ENCODE data around the gene C10orf67.

GRCh38 chr10:23383637-23384036 lies 39.0 kb upstream of the C10orf67 start:
- TF ChIP-seq, protein P1, sequence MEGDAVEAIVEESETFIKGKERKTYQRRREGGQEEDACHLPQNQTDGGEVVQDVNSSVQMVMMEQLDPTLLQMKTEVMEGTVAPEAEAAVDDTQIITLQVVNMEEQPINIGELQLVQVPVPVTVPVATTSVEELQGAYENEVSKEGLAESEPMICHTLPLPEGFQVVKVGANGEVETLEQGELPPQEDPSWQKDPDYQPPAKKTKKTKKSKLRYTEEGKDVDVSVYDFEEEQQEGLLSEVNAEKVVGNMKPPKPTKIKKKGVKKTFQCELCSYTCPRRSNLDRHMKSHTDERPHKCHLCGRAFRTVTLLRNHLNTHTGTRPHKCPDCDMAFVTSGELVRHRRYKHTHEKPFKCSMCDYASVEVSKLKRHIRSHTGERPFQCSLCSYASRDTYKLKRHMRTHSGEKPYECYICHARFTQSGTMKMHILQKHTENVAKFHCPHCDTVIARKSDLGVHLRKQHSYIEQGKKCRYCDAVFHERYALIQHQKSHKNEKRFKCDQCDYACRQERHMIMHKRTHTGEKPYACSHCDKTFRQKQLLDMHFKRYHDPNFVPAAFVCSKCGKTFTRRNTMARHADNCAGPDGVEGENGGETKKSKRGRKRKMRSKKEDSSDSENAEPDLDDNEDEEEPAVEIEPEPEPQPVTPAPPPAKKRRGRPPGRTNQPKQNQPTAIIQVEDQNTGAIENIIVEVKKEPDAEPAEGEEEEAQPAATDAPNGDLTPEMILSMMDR (IDR thresholded peaks at IDR 0.05; ENCODE audit: low read depth, low read length) = no peak
- TF ChIP-seq EZH2phosphoT487 (IDR thresholded peaks at IDR 0.05; ENCODE audit: low read depth) = no peak
